H1 (cell line): ENCODE measurements around the gene TAB3. TPM values are rescaled to one million over a fixed set of nuclear protein-coding genes. Genes with fewer than 3 reads are reported as not detected.

ENCODE experiments used
- CBX8 ChIP-seq: fragments of 300-800, 300-1000 bp; sonication (generic); IDR thresholded peaks from 2 replicates; pipeline ENCODE4 v1.7.1; 2016; ENCODE audit warnings: low read depth, low read length, borderline replicate concordance
- CEBPB ChIP-seq: IDR thresholded peaks from 2 replicates; pipeline ENCODE4 v1.6.1; 2012; ENCODE audit warnings: low read depth, low read length
- JUND ChIP-seq: IDR thresholded peaks from 2 replicates; pipeline ENCODE4 v1.6.1; 2011; ENCODE audit warnings: mild to moderate bottlenecking, improper control_type of control experiment, low read length
- NRF1 ChIP-seq: IDR thresholded peaks from 2 replicates; pipeline ENCODE4 v1.6.1; 2011; ENCODE audit warnings: mild to moderate bottlenecking, low read depth, low read length, improper control_type of control experiment
- RNF2 ChIP-seq: fragments of 200-900, 300-1000 bp; sonication (generic); IDR thresholded peaks from 2 replicates; pipeline ENCODE4 v1.7.1; 2016; ENCODE audit warnings: borderline replicate concordance, low read depth, mild to moderate bottlenecking, antibody characterized with exemption, low read length; ENCODE audit not compliant: poor library complexity, severe bottlenecking; ENCODE audit errors: missing control alignments
- TCF12 ChIP-seq: IDR thresholded peaks from 2 replicates; pipeline ENCODE4 v1.6.1; 2011; ENCODE audit warnings: low read depth, mild to moderate bottlenecking, low read length
- polyA plus RNA-seq, 7 experiments: library from polyadenylated mRNA; depleted of rRNA in 3 of 7; stranded (reverse) in 5 of 7; unstranded in 2 of 7; fragments of >200 nt in 5 of 7; fragments of 200-250 nt in 2 of 7; gene quantifications; 1 replicate in 5 of 7; 2 replicates in 1 of 7; 4 replicates in 1 of 7; pipeline versions ENCODE4 v1.2.1 to v1.2.3, GENCODE V29; 2011 to 2013; ENCODE audit warnings: missing spikeins in 2 of 7, mixed read lengths in 2 of 7
- total RNA-seq: library from RNA; stranded (reverse); fragmentation: NEBNext Ultra II Directional; extraction: Animal tissue kit (Norgen Biotek cat#: 25700); gene quantifications from 2 replicates; pipeline ENCODE4 v1.2.1, GENCODE V29; 2021
- TF ChIP-seq, protein P1 (sequence below): fragments of 300-600 bp; sonication (generic); IDR thresholded peaks from 2 replicates; pipeline ENCODE4 v1.7.1; 2012; ENCODE audit warnings: low read length, moderate library complexity, mild to moderate bottlenecking, inconsistent platforms; ENCODE audit not compliant: insufficient replicate concordance
- TF ChIP-seq, protein P2 (sequence below), 3 experiments: IDR thresholded peaks; 1 replicate in 2 of 3; 2 replicates in 1 of 3; pipeline versions ENCODE4 v1.5.1 to v1.6.1; 2011; ENCODE audit warnings: low read length in 3 of 3, mild to moderate bottlenecking in 3 of 3, inconsistent platforms in 2 of 3, low read depth in 1 of 3, moderate library complexity in 1 of 3; ENCODE audit not compliant: insufficient read depth in 1 of 3; ENCODE audit errors: control extremely low read depth in 1 of 3

Gene TAB3
- total and polyA plus RNA-seq, 2 of the 8 experiments (the other 6 are each of a cell fraction or from before 2014, with no cell fraction given), result 12.7 to 12.9 TPM

DNA sequence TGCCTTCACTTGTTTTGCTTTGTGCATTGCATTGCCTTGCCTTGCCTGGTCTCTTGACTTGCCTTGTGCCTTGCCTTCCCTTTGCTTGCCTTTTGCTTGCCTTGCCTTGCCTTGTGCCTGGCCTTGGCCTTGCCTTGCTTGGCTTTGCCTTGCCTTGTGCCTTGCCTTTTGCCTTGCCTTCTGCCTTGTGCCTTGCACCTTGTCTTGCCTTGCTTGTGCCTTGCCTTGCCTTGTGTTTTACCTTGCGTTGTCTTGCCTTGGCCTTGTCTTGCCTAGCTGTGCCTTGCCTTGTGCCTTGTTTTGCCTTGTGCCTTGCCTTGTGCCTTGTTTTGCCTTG is 95.3 kb downstream of the TAB3 start (continued):
- TF ChIP-seq, protein P1, sequence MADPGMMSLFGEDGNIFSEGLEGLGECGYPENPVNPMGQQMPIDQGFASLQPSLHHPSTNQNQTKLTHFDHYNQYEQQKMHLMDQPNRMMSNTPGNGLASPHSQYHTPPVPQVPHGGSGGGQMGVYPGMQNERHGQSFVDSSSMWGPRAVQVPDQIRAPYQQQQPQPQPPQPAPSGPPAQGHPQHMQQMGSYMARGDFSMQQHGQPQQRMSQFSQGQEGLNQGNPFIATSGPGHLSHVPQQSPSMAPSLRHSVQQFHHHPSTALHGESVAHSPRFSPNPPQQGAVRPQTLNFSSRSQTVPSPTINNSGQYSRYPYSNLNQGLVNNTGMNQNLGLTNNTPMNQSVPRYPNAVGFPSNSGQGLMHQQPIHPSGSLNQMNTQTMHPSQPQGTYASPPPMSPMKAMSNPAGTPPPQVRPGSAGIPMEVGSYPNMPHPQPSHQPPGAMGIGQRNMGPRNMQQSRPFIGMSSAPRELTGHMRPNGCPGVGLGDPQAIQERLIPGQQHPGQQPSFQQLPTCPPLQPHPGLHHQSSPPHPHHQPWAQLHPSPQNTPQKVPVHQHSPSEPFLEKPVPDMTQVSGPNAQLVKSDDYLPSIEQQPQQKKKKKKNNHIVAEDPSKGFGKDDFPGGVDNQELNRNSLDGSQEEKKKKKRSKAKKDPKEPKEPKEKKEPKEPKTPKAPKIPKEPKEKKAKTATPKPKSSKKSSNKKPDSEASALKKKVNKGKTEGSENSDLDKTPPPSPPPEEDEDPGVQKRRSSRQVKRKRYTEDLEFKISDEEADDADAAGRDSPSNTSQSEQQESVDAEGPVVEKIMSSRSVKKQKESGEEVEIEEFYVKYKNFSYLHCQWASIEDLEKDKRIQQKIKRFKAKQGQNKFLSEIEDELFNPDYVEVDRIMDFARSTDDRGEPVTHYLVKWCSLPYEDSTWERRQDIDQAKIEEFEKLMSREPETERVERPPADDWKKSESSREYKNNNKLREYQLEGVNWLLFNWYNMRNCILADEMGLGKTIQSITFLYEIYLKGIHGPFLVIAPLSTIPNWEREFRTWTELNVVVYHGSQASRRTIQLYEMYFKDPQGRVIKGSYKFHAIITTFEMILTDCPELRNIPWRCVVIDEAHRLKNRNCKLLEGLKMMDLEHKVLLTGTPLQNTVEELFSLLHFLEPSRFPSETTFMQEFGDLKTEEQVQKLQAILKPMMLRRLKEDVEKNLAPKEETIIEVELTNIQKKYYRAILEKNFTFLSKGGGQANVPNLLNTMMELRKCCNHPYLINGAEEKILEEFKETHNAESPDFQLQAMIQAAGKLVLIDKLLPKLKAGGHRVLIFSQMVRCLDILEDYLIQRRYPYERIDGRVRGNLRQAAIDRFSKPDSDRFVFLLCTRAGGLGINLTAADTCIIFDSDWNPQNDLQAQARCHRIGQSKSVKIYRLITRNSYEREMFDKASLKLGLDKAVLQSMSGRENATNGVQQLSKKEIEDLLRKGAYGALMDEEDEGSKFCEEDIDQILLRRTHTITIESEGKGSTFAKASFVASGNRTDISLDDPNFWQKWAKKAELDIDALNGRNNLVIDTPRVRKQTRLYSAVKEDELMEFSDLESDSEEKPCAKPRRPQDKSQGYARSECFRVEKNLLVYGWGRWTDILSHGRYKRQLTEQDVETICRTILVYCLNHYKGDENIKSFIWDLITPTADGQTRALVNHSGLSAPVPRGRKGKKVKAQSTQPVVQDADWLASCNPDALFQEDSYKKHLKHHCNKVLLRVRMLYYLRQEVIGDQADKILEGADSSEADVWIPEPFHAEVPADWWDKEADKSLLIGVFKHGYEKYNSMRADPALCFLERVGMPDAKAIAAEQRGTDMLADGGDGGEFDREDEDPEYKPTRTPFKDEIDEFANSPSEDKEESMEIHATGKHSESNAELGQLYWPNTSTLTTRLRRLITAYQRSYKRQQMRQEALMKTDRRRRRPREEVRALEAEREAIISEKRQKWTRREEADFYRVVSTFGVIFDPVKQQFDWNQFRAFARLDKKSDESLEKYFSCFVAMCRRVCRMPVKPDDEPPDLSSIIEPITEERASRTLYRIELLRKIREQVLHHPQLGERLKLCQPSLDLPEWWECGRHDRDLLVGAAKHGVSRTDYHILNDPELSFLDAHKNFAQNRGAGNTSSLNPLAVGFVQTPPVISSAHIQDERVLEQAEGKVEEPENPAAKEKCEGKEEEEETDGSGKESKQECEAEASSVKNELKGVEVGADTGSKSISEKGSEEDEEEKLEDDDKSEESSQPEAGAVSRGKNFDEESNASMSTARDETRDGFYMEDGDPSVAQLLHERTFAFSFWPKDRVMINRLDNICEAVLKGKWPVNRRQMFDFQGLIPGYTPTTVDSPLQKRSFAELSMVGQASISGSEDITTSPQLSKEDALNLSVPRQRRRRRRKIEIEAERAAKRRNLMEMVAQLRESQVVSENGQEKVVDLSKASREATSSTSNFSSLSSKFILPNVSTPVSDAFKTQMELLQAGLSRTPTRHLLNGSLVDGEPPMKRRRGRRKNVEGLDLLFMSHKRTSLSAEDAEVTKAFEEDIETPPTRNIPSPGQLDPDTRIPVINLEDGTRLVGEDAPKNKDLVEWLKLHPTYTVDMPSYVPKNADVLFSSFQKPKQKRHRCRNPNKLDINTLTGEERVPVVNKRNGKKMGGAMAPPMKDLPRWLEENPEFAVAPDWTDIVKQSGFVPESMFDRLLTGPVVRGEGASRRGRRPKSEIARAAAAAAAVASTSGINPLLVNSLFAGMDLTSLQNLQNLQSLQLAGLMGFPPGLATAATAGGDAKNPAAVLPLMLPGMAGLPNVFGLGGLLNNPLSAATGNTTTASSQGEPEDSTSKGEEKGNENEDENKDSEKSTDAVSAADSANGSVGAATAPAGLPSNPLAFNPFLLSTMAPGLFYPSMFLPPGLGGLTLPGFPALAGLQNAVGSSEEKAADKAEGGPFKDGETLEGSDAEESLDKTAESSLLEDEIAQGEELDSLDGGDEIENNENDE, result no peak
- TF ChIP-seq RNF2 (no peak), NRF1 (no peak), CEBPB (no peak), TCF12 (no peak), JUND (no peak), CBX8 (no peak)
- TF ChIP-seq, protein P2, sequence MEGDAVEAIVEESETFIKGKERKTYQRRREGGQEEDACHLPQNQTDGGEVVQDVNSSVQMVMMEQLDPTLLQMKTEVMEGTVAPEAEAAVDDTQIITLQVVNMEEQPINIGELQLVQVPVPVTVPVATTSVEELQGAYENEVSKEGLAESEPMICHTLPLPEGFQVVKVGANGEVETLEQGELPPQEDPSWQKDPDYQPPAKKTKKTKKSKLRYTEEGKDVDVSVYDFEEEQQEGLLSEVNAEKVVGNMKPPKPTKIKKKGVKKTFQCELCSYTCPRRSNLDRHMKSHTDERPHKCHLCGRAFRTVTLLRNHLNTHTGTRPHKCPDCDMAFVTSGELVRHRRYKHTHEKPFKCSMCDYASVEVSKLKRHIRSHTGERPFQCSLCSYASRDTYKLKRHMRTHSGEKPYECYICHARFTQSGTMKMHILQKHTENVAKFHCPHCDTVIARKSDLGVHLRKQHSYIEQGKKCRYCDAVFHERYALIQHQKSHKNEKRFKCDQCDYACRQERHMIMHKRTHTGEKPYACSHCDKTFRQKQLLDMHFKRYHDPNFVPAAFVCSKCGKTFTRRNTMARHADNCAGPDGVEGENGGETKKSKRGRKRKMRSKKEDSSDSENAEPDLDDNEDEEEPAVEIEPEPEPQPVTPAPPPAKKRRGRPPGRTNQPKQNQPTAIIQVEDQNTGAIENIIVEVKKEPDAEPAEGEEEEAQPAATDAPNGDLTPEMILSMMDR (IDR thresholded peaks at IDR 0.05; ENCODE audit: control extremely low read depth in 1 of 3, insufficient read depth in 1 of 3, low read depth in 1 of 3, low read length in 3 of 3), result no peak
